Large intestine (tissue), 3 donors: ENCODE results near the gene ECM2. TPM values are rescaled to one million over a fixed set of nuclear protein-coding genes. Genes with fewer than 3 reads are reported as not detected.

Experiments used
- DNase-seq, 2 donors: peaks; one replicate each; pipeline versions ENCODE4 v3.0.0 to v3.0.0-alpha.2; 2013
- H3K27ac ChIP-seq: one replicate; pipeline ENCODE4 v1.5.1; 2013; ENCODE audit warnings: low read length
- H3K27me3 ChIP-seq: 2 replicates; pipeline ENCODE4 v1.6.1; 2013; ENCODE audit warnings: low read length; ENCODE audit not compliant: control insufficient read depth, insufficient read depth
- H3K36me3 ChIP-seq: 2 replicates; pipeline ENCODE4 v1.6.1; 2013; ENCODE audit warnings: low read length; ENCODE audit not compliant: control insufficient read depth, insufficient read depth
- H3K4me1 ChIP-seq: one replicate; pipeline ENCODE4 v1.6.1; 2013; ENCODE audit warnings: low read length; ENCODE audit not compliant: control insufficient read depth, insufficient read depth
- H3K4me3 ChIP-seq: one replicate; pipeline ENCODE4 v1.5.1; 2013; ENCODE audit warnings: low read length
- H3K9me3 ChIP-seq: one replicate; pipeline ENCODE4 v1.6.1; 2013; ENCODE audit warnings: mild to moderate bottlenecking, low read depth, low read length, moderate library complexity; ENCODE audit not compliant: control insufficient read depth
- WGBS: methylation state at CpG from one replicate; pipeline ENCODE4 v1.1.5; 2013; ENCODE audit warnings: low lambda C conversion rate; ENCODE audit not compliant: insufficient coverage; 5-methylcytosine and 5-hydroxymethylcytosine counted together
- polyA plus RNA-seq: library from polyadenylated mRNA; unstranded; fragments of 120-200 nt; gene quantifications from one replicate; pipeline ENCODE4 v1.2.1, GENCODE V29; 2013

The ECM2 gene
- polyA plus RNA-seq, 1 donor = 9.8 TPM

DNA sequence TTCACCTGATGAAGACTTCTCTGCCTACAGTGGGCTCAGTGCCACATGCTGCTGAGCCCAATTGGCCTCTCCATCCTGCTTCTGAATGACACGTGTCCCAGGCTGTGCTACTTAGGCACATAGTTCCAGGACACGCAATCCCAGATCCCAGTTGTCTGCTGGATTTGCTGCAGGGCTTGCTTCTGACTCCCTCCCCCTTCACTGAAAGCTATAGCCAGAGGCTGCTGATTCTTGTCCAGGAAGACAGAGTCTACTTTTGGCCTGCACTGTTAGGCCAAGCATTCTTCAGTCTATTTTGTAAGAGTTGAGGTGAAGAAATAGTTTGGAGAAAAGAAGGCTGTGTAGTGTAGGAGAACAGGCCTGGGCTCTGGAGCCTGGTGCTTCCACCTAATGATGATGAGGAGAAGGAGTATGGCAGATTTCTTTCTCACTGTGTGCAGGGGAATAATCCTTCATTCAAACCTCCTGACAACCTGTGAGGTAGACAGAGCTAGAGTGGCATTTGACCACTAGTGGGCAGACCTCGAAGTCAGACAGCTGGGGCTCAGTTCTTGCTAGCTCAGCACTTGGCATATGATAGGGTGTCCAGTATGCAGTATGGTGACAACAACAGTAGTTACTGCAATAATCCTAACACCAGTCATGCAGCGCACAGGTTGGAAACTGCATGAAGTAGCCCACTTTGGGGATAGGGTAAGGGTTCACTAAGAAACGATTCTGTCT, 34.0 kb downstream of the ECM2 start:
- no peaks in the 10 kb centered on the region for H3K27me3 ChIP-seq
- H3K4me3 ChIP-seq = no peak overlapping the region
- H3K9me3 ChIP-seq = no peaks in the 10 kb centered on the region
- no peak overlapping the region for H3K27ac ChIP-seq
- WGBS = 80% methylated on average over 1 of the region's 5 CpGs
- H3K36me3 ChIP-seq = no peaks in the 10 kb centered on the region
- H3K4me1 ChIP-seq = no peaks in the 10 kb centered on the region
- DNase-seq = peak; percentile 44 to 50

DNA sequence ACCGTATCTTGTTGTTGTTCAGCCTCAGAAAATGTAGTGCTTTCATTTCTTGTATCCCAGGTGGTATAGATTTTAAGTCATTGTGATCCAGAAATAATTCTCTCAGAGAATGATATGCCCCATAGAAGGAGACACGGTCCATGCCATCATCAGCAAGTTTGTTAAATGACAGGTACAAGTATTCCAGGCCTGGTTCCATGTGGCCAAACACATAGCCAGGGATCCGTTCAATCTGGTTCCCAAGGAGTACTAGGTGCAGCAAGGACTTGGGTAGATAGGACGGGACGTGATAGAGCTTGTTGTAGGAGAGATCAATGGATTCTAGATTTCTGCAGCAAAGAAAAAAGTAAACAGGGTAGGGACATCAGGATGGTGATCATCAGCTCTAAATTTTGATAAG, 35.1 kb downstream of the ECM2 start:
- H3K4me3 ChIP-seq = no peak overlapping the region
- H3K27me3 ChIP-seq = no peaks in the 10 kb centered on the region
- WGBS = 100% methylated on average over 2 of the region's 5 CpGs
- no peak overlapping the region for H3K27ac ChIP-seq
- no peak for DNase-seq
- H3K9me3 ChIP-seq = no peaks in the 10 kb centered on the region
- H3K36me3 ChIP-seq = no peaks in the 10 kb centered on the region
- H3K4me1 ChIP-seq = no peaks in the 10 kb centered on the region

GRCh38 chr9:92499701-92500100, 36.1 kb downstream of the ECM2 start:
- Histone ChIP-seq H3K9me3 (no peaks in the 10 kb centered on the region), H3K27ac (no peak overlapping the region), H3K36me3 (no peaks in the 10 kb centered on the region), H3K27me3 (no peaks in the 10 kb centered on the region), H3K4me3 (no peak overlapping the region), H3K4me1 (no peaks in the 10 kb centered on the region)
- WGBS = 40% methylated on average over 2 of the region's 2 CpGs
- no peak for DNase-seq

DNA sequence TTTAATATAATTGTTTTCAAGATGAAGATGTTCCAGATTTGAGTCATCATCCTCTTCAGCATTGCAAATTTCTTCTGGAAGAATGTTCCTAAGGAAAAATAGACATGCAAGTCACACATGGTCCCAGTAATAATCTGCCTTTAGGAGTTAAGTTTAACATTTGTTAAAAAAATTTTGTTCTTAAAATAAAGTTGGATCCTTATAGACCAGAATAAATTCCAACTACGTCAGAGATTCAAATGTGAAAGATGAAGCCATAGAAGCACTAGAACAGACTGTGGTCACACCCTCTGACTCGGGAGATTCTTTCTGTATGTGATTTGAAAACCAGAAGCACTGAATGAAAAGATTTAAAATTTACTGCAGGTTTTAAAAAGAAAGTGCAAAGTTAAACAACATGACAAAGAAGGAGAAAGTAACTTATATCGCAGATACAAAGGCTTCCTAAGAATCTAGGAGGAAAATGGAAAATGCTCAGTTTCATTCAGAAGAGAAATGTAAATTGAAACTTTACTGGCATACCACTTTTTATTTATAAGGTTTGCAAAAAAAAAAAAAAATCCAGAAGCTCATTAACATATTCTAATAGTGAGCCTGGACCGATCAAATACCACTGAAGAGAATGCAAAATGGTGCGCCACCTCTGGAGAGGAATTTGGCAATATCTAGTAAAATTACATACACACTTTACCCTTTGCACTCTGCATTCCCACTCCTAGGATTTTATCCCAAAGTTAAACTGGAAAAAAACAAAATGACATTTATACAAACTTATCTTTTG, 39.2 kb downstream of the ECM2 start:
- H3K27me3 ChIP-seq = no peaks in the 10 kb centered on the region
- no peaks in the 10 kb centered on the region for H3K4me1 ChIP-seq
- no peaks in the 10 kb centered on the region for H3K9me3 ChIP-seq
- no peak overlapping the region for H3K27ac ChIP-seq
- H3K36me3 ChIP-seq = no peaks in the 10 kb centered on the region
- H3K4me3 ChIP-seq = no peak overlapping the region
- 90% methylated on average over 4 of the region's 5 CpGs for WGBS
- no peak for DNase-seq

DNA sequence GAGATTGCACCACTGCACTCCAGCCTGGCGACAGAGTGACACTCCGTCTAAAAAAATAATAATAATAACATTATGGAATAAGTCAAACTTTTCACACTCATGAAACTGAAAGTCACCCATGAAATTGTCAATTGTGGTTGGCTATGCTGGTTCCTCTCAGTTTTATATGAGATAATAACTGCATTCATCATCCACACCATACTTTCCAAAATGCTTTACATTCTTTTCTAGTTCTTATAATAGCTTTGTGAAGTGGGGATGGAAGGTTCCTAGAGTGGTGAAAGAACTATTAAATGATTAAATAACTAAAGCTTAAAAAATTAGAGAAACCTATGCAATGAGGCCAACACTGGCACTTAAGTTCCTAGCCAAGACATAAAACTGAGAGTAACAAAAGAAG, 40.9 kb downstream of the ECM2 start:
- H3K36me3 ChIP-seq = no peaks in the 10 kb centered on the region
- no peak overlapping the region for H3K27ac ChIP-seq
- no peak overlapping the region for H3K4me3 ChIP-seq
- no peaks in the 10 kb centered on the region for H3K9me3 ChIP-seq
- no peak for DNase-seq
- H3K4me1 ChIP-seq = no peaks in the 10 kb centered on the region
- WGBS = no CpG with 5 or more reads among the region's 2 CpGs
- H3K27me3 ChIP-seq = no peaks in the 10 kb centered on the region

DNA sequence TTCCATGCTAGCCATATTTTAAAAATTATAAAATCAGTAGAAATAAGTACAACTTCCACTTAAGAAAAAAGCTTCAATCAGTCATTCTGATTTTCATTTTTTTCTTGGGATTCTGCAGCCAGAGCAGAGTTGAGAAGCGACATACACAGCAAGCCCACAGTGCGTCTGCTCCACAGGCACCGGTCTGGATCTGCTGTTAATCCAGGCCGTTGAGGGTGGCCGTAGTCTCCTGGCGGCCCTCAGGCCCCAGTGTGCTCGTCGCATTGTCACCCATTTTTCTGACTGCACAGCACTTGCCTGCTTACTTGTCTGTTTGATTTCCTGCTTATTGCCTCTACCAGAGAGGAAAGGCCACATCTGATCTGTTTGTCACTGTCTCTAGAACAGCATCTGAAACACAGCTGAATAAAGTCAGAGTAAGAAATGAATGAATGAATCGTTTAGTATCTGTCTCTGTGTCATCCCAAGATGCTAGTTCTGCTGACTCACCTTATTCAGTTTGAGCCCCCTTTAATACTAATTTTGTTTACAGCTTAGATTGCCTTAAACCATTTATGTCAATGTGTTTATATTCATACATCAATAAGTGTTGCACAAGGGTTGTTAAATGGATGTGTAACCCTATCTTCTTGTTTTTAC, 41.9 kb downstream of the ECM2 start:
- H3K4me3 ChIP-seq = no peak overlapping the region
- WGBS = no CpG with 5 or more reads among the region's 9 CpGs
- no peaks in the 10 kb centered on the region for H3K9me3 ChIP-seq
- H3K27me3 ChIP-seq = no peaks in the 10 kb centered on the region
- no peaks in the 10 kb centered on the region for H3K4me1 ChIP-seq
- H3K36me3 ChIP-seq = no peaks in the 10 kb centered on the region
- no peak overlapping the region for H3K27ac ChIP-seq
- DNase-seq = no peak

GRCh38 chr9:92492781-92493401, 42.9 kb downstream of the ECM2 start:
- H3K9me3 ChIP-seq = no peaks in the 10 kb centered on the region
- no peak overlapping the region for H3K4me3 ChIP-seq
- DNase-seq = no peak
- H3K27me3 ChIP-seq = no peaks in the 10 kb centered on the region
- no peaks in the 10 kb centered on the region for H3K4me1 ChIP-seq
- WGBS = no CpG with 5 or more reads among the region's 3 CpGs
- H3K27ac ChIP-seq = no peak overlapping the region
- no peaks in the 10 kb centered on the region for H3K36me3 ChIP-seq

- DNase-seq = no peak
- Histone ChIP-seq H3K27ac (peak overlapping the region; percentile 42), H3K9me3 (no peaks in the 10 kb centered on the region), H3K4me3 (no peak overlapping the region), H3K27me3 (no peaks in the 10 kb centered on the region), H3K36me3 (no peaks in the 10 kb centered on the region), H3K4me1 (no peaks in the 10 kb centered on the region)
- WGBS = no CpG with 5 or more reads among the region's 4 CpGs
Observed at GRCh38 chr9:92488681-92489550, 46.9 kb downstream of the ECM2 start.

GRCh38 chr9:92486371-92486770, 49.4 kb downstream of the ECM2 start:
- Histone ChIP-seq H3K27me3 (no peaks in the 10 kb centered on the region), H3K4me3 (no peak overlapping the region), H3K36me3 (no peaks in the 10 kb centered on the region), H3K4me1 (no peaks in the 10 kb centered on the region), H3K27ac (no peak overlapping the region), H3K9me3 (no peaks in the 10 kb centered on the region)
- no peak for DNase-seq
- 80% methylated on average over 1 of the region's 3 CpGs for WGBS
